ENCODE measurements around the gene ESYT3.

ESYT3 gene

GRCh38 chr3:138434276-138434874 lies at the start of gene ESYT3:
Gene ESYT3 (plus strand): TSS chr3:138434616. CDS start chr3:138434799, 183 bp downstream.
- peak in 1 of 2 donors; percentile 5 for DNase-seq (ENCODE audit: extremely low read depth in 1 of 2, low read depth in 1 of 2)

- no peak for DNase-seq (ENCODE audit: extremely low read depth in 1 of 2, low read depth in 1 of 2)
Observed at GRCh38 chr3:138384976-138385375, 49.4 kb upstream of the ESYT3 start.

GRCh38 chr3:138389144-138389601 lies 45.2 kb upstream of the ESYT3 start:
- no peak for DNase-seq (ENCODE audit: extremely low read depth in 1 of 2, low read depth in 1 of 2)

- no peak for DNase-seq (ENCODE audit: extremely low read depth in 1 of 2, low read depth in 1 of 2)
Observed at GRCh38 chr3:138389841-138390581, 44.4 kb upstream of the ESYT3 start.

GRCh38 chr3:138390582-138390932 lies 43.9 kb upstream of the ESYT3 start:
- no peak for DNase-seq (ENCODE audit: extremely low read depth in 1 of 2, low read depth in 1 of 2)

GRCh38 chr3:138394156-138394555 lies 40.3 kb upstream of the ESYT3 start:
- no peak for DNase-seq (ENCODE audit: extremely low read depth in 1 of 2, low read depth in 1 of 2)

- DNase-seq (ENCODE audit: extremely low read depth in 1 of 2, low read depth in 1 of 2), result no peak
Observed at GRCh38 chr3:138394686-138395085, 39.7 kb upstream of the ESYT3 start.

DNA sequence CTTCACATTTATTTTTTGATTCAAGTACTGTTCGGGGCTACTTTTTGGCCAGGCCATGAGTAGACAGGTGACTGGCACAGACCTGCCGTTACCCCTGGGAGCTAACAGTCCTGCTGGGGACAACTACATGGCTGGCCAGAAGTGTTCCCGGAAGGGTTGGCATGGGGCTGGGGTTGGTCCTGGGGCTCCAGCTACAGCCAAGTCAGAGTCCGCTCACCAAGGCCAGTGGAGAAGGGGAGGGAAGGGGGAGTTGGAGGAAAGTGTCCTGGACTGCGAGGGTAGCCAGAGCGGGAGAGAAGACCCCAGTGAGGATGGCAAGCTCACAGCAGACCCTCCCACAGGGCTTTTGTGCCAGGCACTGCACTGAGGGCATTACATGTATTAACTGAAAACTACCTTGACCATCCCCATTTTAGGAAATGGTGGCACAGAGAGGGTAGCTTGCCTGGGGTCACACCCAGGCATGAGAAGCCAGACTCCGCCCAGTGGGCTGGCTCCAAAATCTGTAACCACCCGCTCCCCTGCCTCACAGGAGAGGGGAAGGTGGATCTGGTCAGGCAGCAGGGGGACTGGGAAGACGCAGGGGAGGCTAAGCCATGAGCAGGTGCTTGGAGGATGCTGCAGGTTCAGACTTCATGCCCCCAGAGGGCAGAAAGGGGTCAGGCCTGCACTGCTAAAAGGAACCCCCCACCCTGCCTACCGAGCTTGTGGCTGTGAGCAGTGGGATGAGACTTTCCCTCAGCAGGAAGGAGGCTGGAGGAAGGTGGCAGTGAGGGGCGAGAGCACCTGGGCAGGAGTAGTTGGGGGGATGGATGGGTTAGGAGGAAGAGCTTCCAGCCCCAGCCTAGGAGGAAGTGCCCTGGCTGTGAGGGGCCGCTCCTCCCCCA lies 38.3 kb upstream of the ESYT3 start:
- DNase-seq (ENCODE audit: extremely low read depth in 1 of 2, low read depth in 1 of 2), result no peak

- no peak for DNase-seq (ENCODE audit: extremely low read depth in 1 of 2, low read depth in 1 of 2)
Observed at GRCh38 chr3:138396752-138397410, 37.5 kb upstream of the ESYT3 start.

DNA sequence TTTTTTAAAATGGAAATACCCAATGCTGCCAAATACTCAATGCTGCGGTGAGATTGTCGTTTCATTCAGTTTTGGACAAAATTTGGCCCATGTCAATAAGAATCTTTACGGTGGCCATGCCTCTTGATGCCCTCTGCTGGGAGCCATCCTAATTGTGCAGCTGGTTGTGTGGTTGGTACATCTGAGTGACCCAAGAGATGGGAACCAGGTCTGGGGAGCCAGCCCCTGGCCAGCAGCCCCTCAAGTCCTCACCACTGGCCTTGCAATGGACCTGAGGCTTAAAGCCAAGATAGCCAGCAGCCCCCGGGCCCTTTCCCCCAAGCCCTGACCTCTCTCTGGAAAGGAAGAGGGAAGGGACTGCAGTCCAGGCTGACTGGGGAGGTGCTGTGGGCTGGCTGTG lies 36.4 kb upstream of the ESYT3 start:
- no peak for DNase-seq (ENCODE audit: extremely low read depth in 1 of 2, low read depth in 1 of 2)

GRCh38 chr3:138398791-138399575 lies 35.4 kb upstream of the ESYT3 start:
- no peak for DNase-seq (ENCODE audit: extremely low read depth in 1 of 2, low read depth in 1 of 2)

GRCh38 chr3:138399766-138400165 lies 34.6 kb upstream of the ESYT3 start:
- DNase-seq (ENCODE audit: extremely low read depth in 1 of 2, low read depth in 1 of 2), result no peak

GRCh38 chr3:138400651-138401070 lies 33.8 kb upstream of the ESYT3 start:
- DNase-seq (ENCODE audit: extremely low read depth in 1 of 2, low read depth in 1 of 2), result no peak

- DNase-seq (ENCODE audit: extremely low read depth in 1 of 2, low read depth in 1 of 2), result no peak
Observed at GRCh38 chr3:138401834-138402233, 32.6 kb upstream of the ESYT3 start.

- DNase-seq (ENCODE audit: extremely low read depth in 1 of 2, low read depth in 1 of 2), result no peak
Observed at GRCh38 chr3:138404121-138404520, 30.3 kb upstream of the ESYT3 start.

DNA sequence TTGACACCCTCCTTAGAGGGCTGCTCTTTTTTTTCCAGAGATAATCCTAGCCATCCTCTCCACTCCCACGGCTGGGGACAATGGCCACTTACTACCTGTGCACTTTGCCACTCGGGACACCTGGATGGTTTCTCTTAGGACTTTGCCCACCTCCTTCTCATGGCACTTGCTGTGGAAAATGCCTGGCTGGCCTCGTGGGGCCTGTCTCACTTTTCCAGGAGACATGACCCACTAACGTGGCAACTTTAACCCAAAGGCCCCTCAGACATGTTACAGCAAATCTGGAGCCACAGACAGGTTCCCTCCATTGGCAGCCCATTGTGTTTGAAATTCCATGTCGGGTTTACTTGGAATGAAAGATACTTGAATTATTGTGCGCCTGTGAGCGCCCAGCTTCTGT lies 29.4 kb upstream of the ESYT3 start:
- no peak for DNase-seq (ENCODE audit: extremely low read depth in 1 of 2, low read depth in 1 of 2)

DNA sequence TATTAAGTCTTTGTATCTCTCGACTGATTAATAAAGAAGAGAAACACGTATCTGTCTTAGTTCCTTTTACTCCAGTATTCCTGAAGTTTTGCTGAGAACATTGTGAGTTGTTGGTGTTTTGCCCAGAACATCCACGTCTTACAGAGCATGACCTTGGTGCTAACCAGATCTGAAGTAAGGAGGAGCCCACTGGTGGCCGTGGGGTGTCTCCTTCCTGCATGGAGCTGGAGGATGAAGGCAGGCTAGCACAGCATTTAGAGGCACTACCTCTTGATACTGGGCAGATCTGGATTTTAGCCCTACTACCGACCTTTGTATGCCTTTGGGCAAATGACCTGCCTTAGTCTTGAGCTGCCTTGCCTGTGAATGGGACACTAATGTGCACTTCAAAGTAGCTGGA lies 28.9 kb upstream of the ESYT3 start:
- DNase-seq (ENCODE audit: extremely low read depth in 1 of 2, low read depth in 1 of 2), result no peak

- no peak for DNase-seq (ENCODE audit: extremely low read depth in 1 of 2, low read depth in 1 of 2)
Observed at GRCh38 chr3:138406606-138407005, 27.8 kb upstream of the ESYT3 start.

DNA sequence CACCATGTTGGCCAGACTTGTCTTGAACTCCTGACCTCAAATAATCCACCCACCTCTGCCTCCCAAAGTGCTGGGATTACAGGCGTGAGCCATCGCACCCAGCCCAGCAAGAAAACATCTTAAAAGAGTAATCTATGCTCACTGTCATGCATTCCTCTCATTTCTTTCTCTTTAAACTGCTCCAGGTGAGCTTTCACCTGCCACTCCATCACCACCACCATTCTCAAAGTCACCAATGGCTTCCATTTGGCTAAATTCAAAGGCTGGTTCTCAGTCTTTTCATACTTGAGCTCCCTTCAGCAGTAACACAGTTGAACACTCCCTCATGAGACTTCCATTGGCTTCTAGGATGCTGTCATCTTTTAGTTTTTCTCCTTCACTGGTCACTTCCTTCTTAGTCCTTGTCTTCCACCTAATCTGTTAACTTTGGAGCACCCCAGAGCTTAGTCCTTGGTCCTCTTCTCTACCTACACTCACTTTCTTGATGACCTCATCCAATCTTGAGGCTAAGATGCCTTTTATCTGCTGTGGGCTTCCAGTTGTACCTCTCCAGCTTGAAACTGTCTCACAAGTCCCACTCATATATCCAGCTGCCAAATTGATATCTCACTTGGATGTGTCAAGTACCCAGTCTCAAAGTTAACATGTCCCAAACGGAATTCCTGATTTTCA lies 27.0 kb upstream of the ESYT3 start:
- DNase-seq (ENCODE audit: extremely low read depth in 1 of 2, low read depth in 1 of 2), result no peak

All from activated CD8-positive, alpha-beta memory T cell treated with anti-CD3 and anti-CD28 coated beads for 1 hour (primary cell).